Peyer's patch (tissue), 4 donors: ENCODE results near the gene LRRC17. TPM values are rescaled to one million over a fixed set of nuclear protein-coding genes. Genes with fewer than 3 reads are reported as not detected.

Source experiments
- DNase-seq, 3 donors: peaks; one replicate each; pipeline ENCODE4 v3.0.0-alpha.2; 2017 to 2019
- H3K27ac ChIP-seq, 4 donors: fragments of 200-600 bp; sonication (generic); one replicate each; pipeline ENCODE4 v1.5.1; 2016 to 2019
- H3K27me3 ChIP-seq, 2 donors: fragments of 200-600 bp; sonication (generic); one replicate each; pipeline ENCODE4 v1.5.1; 2019
- H3K36me3 ChIP-seq, 3 donors: fragments of 200-600 bp; sonication (generic); one replicate each; pipeline ENCODE4 v1.5.1; 2016 to 2019
- H3K4me1 ChIP-seq, 4 donors: fragments of 200-600 bp; sonication (generic); one replicate each; pipeline ENCODE4 v1.5.1; 2016 to 2019
- H3K4me3 ChIP-seq, 4 donors: fragments of 200-600 bp; sonication (generic); 1 replicate in 3 of 4; 2 replicates in 1 of 4; pipeline ENCODE4 v1.5.1; 2016 to 2019; ENCODE audit warnings: mild to moderate bottlenecking in 1 of 4
- H3K9me3 ChIP-seq, 4 donors: fragments of 200-600 bp; sonication (generic); one replicate each; pipeline ENCODE4 v1.5.1; 2016 to 2019; ENCODE audit warnings: mild to moderate bottlenecking in 1 of 4
- POLR2A ChIP-seq, 2 donors: fragments of 450-650 bp; IDR thresholded peaks; one replicate each; pipeline ENCODE4 v1.5.1; 2017; ENCODE audit warnings: antibody characterized with exemption in 2 of 2, mild to moderate bottlenecking in 2 of 2, moderate library complexity in 2 of 2
- total RNA-seq, 4 donors: library from RNA; depleted of rRNA; stranded (reverse); fragments of >200 nt; gene quantifications; one replicate each; pipeline ENCODE4 v1.1.0, GENCODE V29; 2016
- TF ChIP-seq, protein P1 (sequence below), 6 experiments: fragments of 450-650 bp in 4 of 6; fragments of 200-600 bp in 2 of 6; sonication (generic) in 1 of 6; IDR thresholded peaks; one replicate each; pipeline ENCODE4 v1.5.1; 2017 to 2019; ENCODE audit warnings: antibody characterized with exemption in 6 of 6, mild to moderate bottlenecking in 3 of 6, moderate library complexity in 1 of 6

The LRRC17 gene
- total RNA-seq, 4 donors from 2014 or later = 0.40 to 5.8 (median 2.1) TPM

GRCh38 chr7:102916881-102917280, 4.1 kb downstream of the LRRC17 start:
- no peak for DNase-seq
- no peaks in the 10 kb centered on the region for H3K27me3 ChIP-seq
- TF ChIP-seq, protein P1, sequence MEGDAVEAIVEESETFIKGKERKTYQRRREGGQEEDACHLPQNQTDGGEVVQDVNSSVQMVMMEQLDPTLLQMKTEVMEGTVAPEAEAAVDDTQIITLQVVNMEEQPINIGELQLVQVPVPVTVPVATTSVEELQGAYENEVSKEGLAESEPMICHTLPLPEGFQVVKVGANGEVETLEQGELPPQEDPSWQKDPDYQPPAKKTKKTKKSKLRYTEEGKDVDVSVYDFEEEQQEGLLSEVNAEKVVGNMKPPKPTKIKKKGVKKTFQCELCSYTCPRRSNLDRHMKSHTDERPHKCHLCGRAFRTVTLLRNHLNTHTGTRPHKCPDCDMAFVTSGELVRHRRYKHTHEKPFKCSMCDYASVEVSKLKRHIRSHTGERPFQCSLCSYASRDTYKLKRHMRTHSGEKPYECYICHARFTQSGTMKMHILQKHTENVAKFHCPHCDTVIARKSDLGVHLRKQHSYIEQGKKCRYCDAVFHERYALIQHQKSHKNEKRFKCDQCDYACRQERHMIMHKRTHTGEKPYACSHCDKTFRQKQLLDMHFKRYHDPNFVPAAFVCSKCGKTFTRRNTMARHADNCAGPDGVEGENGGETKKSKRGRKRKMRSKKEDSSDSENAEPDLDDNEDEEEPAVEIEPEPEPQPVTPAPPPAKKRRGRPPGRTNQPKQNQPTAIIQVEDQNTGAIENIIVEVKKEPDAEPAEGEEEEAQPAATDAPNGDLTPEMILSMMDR (IDR thresholded peaks at IDR 0.05) = no peak
- no peak for TF ChIP-seq POLR2A (IDR thresholded peaks at IDR 0.05)

DNA sequence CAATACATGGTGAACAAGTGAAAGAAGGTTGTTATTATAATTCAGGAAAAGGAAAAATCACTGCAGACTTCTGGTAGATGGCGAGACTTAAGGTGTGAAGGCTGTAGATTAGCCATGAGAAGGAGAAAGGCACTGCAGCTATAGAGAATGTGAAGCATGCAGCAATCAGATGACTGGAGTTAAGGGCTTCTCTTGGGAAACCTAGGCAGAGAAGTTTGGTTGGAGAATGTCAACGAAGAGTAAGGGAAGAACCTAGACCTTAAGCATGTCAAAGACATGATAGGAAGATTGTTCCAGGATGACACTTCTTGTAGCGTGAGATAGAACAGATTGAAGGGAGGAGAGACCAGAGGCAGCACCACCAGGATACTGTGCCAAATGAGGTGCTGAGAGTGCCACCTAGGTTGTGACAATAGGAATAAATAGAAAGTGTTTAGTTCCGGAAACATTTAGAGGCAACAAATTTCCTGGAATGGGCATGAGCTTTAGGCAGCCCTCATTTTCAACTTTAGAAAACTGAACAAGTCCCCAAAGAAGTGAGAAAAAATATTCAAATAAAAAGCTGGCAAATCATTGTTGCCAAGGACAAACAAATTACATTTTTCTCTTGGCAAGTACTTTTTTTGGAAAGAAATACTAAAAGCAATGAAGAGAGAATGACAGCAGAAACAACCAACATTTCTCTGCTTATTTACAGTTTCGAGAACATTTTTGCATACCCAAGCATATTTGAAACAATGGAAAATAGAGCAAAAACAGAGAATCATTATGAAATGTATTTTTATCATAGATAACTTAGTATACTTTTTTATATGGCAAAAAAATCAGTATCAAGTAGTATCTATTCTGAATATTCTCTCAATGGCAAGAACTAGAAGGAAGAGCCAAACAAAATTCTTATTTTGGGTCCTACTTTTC, 4.9 kb downstream of the LRRC17 start:
- no peak overlapping the region for H3K27ac ChIP-seq
- no peaks in the 10 kb centered on the region for H3K36me3 ChIP-seq
- H3K4me3 ChIP-seq = no peak overlapping the region
- no peaks in the 10 kb centered on the region for H3K9me3 ChIP-seq
- no peaks in the 10 kb centered on the region for H3K4me1 ChIP-seq
- no peaks in the 10 kb centered on the region for H3K27me3 ChIP-seq
- TF ChIP-seq POLR2A (IDR thresholded peaks at IDR 0.05) = no peak
- TF ChIP-seq, protein P1 (IDR thresholded peaks at IDR 0.05) = no peak
- no peak for DNase-seq

More at GRCh38 chr7:102916881-102917280, 4.1 kb downstream of the LRRC17 start:
- H3K27ac ChIP-seq = no peak overlapping the region
- H3K9me3 ChIP-seq = no peaks in the 10 kb centered on the region
- H3K4me1 ChIP-seq = no peaks in the 10 kb centered on the region
- no peaks in the 10 kb centered on the region for H3K36me3 ChIP-seq
- no peak overlapping the region for H3K4me3 ChIP-seq

- H3K4me1 ChIP-seq = no peaks in the 10 kb centered on the region
- no peaks in the 10 kb centered on the region for H3K27me3 ChIP-seq
- no peaks in the 10 kb centered on the region for H3K36me3 ChIP-seq
- DNase-seq = no peak
- TF ChIP-seq POLR2A (IDR thresholded peaks at IDR 0.05) = no peak
- TF ChIP-seq, protein P1 (IDR thresholded peaks at IDR 0.05) = no peak
- H3K27ac ChIP-seq = no peak overlapping the region
- no peaks in the 10 kb centered on the region for H3K9me3 ChIP-seq
- H3K4me3 ChIP-seq = no peak overlapping the region
These were observed 6.0 kb downstream of the LRRC17 start for GRCh38 chr7:102918845-102919244.

GRCh38 chr7:102925976-102926782, 13.4 kb downstream of the LRRC17 start:
- H3K9me3 ChIP-seq = no peaks in the 10 kb centered on the region
- no peaks in the 10 kb centered on the region for H3K4me1 ChIP-seq

GRCh38 chr7:102926783-102927140, 14.0 kb downstream of the LRRC17 start:
- no peaks in the 10 kb centered on the region for H3K4me1 ChIP-seq
- H3K27me3 ChIP-seq = no peaks in the 10 kb centered on the region
- H3K9me3 ChIP-seq = no peaks in the 10 kb centered on the region
- TF ChIP-seq POLR2A (IDR thresholded peaks at IDR 0.05) = no peak
- TF ChIP-seq, protein P1 (IDR thresholded peaks at IDR 0.05) = no peak
- no peak overlapping the region for H3K4me3 ChIP-seq
- H3K27ac ChIP-seq = no peak overlapping the region
- DNase-seq = no peak
- no peaks in the 10 kb centered on the region for H3K36me3 ChIP-seq

More at GRCh38 chr7:102925976-102926782, 13.4 kb downstream of the LRRC17 start:
- Histone ChIP-seq H3K27me3 (no peaks in the 10 kb centered on the region), H3K27ac (no peak overlapping the region), H3K36me3 (no peaks in the 10 kb centered on the region), H3K4me3 (no peak overlapping the region)
- DNase-seq = no peak
- TF ChIP-seq POLR2A (IDR thresholded peaks at IDR 0.05) = no peak
- TF ChIP-seq, protein P1 (IDR thresholded peaks at IDR 0.05) = no peak
